Neural cell (in vitro differentiated cells): ENCODE results near the gene NHERF1. TPM values are rescaled to one million over a fixed set of nuclear protein-coding genes. Genes with fewer than 3 reads are reported as not detected.

Source experiments
- H2AFZ ChIP-seq: fragments of 200-600, 300-800 bp; sonication (generic), shearing (Covaris generic); 2 replicates; pipeline ENCODE4 v1.6.0; 2014; ENCODE audit warnings: low read depth, mild to moderate bottlenecking, antibody characterized with exemption, low read length, moderate library complexity
- H3F3A ChIP-seq: fragments of 200-600 bp; shearing (Covaris generic); 2 replicates; pipeline ENCODE4 v1.6.1; 2016; ENCODE audit warnings: mild to moderate bottlenecking, moderate library complexity, mixed read lengths, antibody characterized with exemption, low read length; ENCODE audit not compliant: insufficient read depth, poor library complexity, severe bottlenecking
- H3K27ac ChIP-seq: fragments of 200-600, 300-800 bp; sonication (generic), shearing (Covaris generic); 2 replicates; pipeline ENCODE4 v1.5.1; 2014; ENCODE audit warnings: mild to moderate bottlenecking, low read length, moderate library complexity
- H3K27me3 ChIP-seq: fragments of 300-800, 200-600 bp; sonication (generic), shearing (Covaris generic); 2 replicates; pipeline ENCODE4 v1.6.0; 2014; ENCODE audit warnings: mild to moderate bottlenecking, low read depth, low read length, moderate library complexity; ENCODE audit not compliant: insufficient read depth
- H3K36me3 ChIP-seq: fragments of 300-800, 200-600 bp; sonication (generic), shearing (Covaris generic); 2 replicates; pipeline ENCODE4 v1.5.1; 2014; ENCODE audit warnings: mild to moderate bottlenecking, antibody characterized with exemption, low read length, moderate library complexity; ENCODE audit not compliant: insufficient read depth
- H3K4me2 ChIP-seq: fragments of 300-800, 200-600 bp; sonication (generic), shearing (Covaris generic); 2 replicates; pipeline ENCODE4 v1.6.0; 2014; ENCODE audit warnings: mild to moderate bottlenecking, low read length
- H3K4me3 ChIP-seq: fragments of 300-800, 200-600 bp; sonication (generic), shearing (Covaris generic); 2 replicates; pipeline ENCODE4 v1.5.1; 2014; ENCODE audit warnings: mild to moderate bottlenecking, low read length, moderate library complexity
- H3K79me2 ChIP-seq: fragments of 200-600 bp; shearing (Covaris generic); replicated peaks from 2 replicates; pipeline ENCODE4 v1.6.0; 2014; ENCODE audit warnings: mild to moderate bottlenecking, low read length, moderate library complexity; ENCODE audit not compliant: insufficient read depth
- H3K9ac ChIP-seq: fragments of 300-800, 200-600 bp; sonication (generic), shearing (Covaris generic); 2 replicates; pipeline ENCODE4 v1.6.1; 2016; ENCODE audit warnings: mild to moderate bottlenecking, low read length, mixed read lengths
- H3K9me2 ChIP-seq: fragments of 200-600 bp; shearing (Covaris generic); 2 replicates; pipeline ENCODE4 v1.6.1; 2016; ENCODE audit warnings: mild to moderate bottlenecking, low read length, mixed read lengths; ENCODE audit not compliant: insufficient read depth
- H3K9me3 ChIP-seq: fragments of 200-600, 300-800 bp; sonication (generic), shearing (Covaris generic); 2 replicates; pipeline ENCODE4 v1.6.1; 2016; ENCODE audit warnings: mild to moderate bottlenecking, mixed run types, low read length, moderate library complexity, mixed read lengths
- H4K20me1 ChIP-seq: fragments of 200-600 bp; shearing (Covaris generic); 2 replicates; pipeline ENCODE4 v1.6.1; 2016; ENCODE audit warnings: mild to moderate bottlenecking, mixed run types; ENCODE audit not compliant: insufficient read depth
- CTCF ChIP-seq: fragments of 450-650 bp; IDR thresholded peaks from 2 replicates; pipeline ENCODE4 v1.5.1; 2014; ENCODE audit warnings: antibody characterized with exemption, mild to moderate bottlenecking, moderate library complexity; ENCODE audit not compliant: poor library complexity, severe bottlenecking
- EP300 ChIP-seq: fragments of 450-650 bp; conservative IDR thresholded peaks from 2 replicates; pipeline ENCODE4 v1.6.1; 2014; ENCODE audit warnings: antibody characterized with exemption, mild to moderate bottlenecking, moderate library complexity; ENCODE audit not compliant: poor library complexity, severe bottlenecking
- EZH2 ChIP-seq: fragments of 200-600, 300-800 bp; shearing (Covaris generic), sonication (generic); IDR thresholded peaks from 2 replicates; pipeline ENCODE4 v1.6.1; 2014; ENCODE audit warnings: antibody characterized with exemption, low read length, borderline replicate concordance, mild to moderate bottlenecking; ENCODE audit not compliant: insufficient read depth, poor library complexity, severe bottlenecking
- MXI1 ChIP-seq: fragments of 450-650 bp; conservative IDR thresholded peaks from 2 replicates; pipeline ENCODE4 v1.6.1; 2014; ENCODE audit warnings: antibody characterized with exemption, mild to moderate bottlenecking; ENCODE audit not compliant: poor library complexity, severe bottlenecking
- POLR2AphosphoS5 ChIP-seq: IDR thresholded peaks from 2 replicates; pipeline ENCODE4 v1.6.1; 2012
- RAD21 ChIP-seq: fragments of 450-650 bp; conservative IDR thresholded peaks from 2 replicates; pipeline ENCODE4 v1.6.1; 2014; ENCODE audit warnings: antibody characterized with exemption, mild to moderate bottlenecking, moderate library complexity
- SMC3 ChIP-seq: fragments of 450-650 bp; conservative IDR thresholded peaks from 2 replicates; pipeline ENCODE4 v1.6.1; 2014; ENCODE audit warnings: antibody characterized with exemption, mild to moderate bottlenecking, moderate library complexity; ENCODE audit not compliant: poor library complexity
- TAF1 ChIP-seq: IDR thresholded peaks from 2 replicates; pipeline ENCODE4 v1.6.1; 2012; ENCODE audit warnings: low read depth
- polyA plus RNA-seq: library from polyadenylated mRNA; depleted of rRNA; stranded (reverse); fragments of >200 nt; gene quantifications from 2 replicates; pipeline ENCODE4 v1.2.3, GENCODE V29; 2014
- TF ChIP-seq, protein P1 (sequence below): IDR thresholded peaks from 2 replicates; pipeline ENCODE4 v1.6.1; 2012; ENCODE audit warnings: borderline replicate concordance

The NHERF1 gene
- polyA plus RNA-seq, 1 donor from 2014 or later, result 0.51 TPM

- Histone ChIP-seq H3K9me2 (no peaks in the 10 kb centered on the region), H2AFZ (no peak overlapping the region), H3K9ac (no peak overlapping the region), H3K4me2 (no peak overlapping the region), H3K27me3 (peaks cover 13% of the 10 kb centered on the region), H3K27ac (no peak overlapping the region), H3K36me3 (no peaks in the 10 kb centered on the region), H3K9me3 (peaks cover 5% of the 10 kb centered on the region), H3K79me2 (no peaks in the 10 kb centered on the region), H4K20me1 (no peaks in the 10 kb centered on the region), H3F3A (no peaks in the 10 kb centered on the region), H3K4me3 (no peak overlapping the region)
- TF ChIP-seq EP300, result no peak
- TF ChIP-seq MXI1, result no peak
Measured at GRCh38 chr17:74729368-74729767, 19.1 kb upstream of the NHERF1 start.

DNA sequence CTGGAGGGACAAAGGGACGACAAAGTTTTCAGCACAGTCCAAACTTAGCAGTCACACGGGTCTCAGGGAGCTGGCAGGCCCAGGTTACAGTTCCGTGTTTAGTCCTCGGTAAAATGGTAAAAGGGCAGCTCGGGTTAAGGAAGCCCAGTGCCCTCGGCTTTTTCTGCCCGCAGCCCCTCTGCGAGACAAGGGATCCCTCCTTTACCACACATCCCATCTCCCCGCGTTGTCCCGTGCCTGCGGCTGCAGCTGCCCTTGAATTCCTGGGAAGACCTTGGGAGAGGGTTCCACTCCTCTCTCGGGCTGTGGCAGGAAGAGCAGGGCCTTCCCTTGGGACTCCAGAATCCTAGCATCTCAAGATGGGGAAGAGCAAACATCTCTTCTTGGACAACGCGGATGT lies 18.6 kb upstream of the NHERF1 start:
- Histone ChIP-seq H3K27me3 (peaks cover 18% of the 10 kb centered on the region), H3K9ac (no peak overlapping the region), H4K20me1 (no peaks in the 10 kb centered on the region), H2AFZ (no peak overlapping the region), H3K9me3 (peaks cover 5% of the 10 kb centered on the region), H3K4me3 (no peak overlapping the region), H3K79me2 (no peaks in the 10 kb centered on the region), H3K9me2 (no peaks in the 10 kb centered on the region), H3K4me2 (no peak overlapping the region), H3F3A (no peaks in the 10 kb centered on the region), H3K27ac (no peak overlapping the region), H3K36me3 (no peaks in the 10 kb centered on the region)
- TF ChIP-seq MXI1 (no peak), EP300 (no peak), POLR2AphosphoS5 (no peak), CTCF (no peak), SMC3 (no peak), RAD21 (no peak), TAF1 (no peak), EZH2 (no peak)
- TF ChIP-seq, protein P1, sequence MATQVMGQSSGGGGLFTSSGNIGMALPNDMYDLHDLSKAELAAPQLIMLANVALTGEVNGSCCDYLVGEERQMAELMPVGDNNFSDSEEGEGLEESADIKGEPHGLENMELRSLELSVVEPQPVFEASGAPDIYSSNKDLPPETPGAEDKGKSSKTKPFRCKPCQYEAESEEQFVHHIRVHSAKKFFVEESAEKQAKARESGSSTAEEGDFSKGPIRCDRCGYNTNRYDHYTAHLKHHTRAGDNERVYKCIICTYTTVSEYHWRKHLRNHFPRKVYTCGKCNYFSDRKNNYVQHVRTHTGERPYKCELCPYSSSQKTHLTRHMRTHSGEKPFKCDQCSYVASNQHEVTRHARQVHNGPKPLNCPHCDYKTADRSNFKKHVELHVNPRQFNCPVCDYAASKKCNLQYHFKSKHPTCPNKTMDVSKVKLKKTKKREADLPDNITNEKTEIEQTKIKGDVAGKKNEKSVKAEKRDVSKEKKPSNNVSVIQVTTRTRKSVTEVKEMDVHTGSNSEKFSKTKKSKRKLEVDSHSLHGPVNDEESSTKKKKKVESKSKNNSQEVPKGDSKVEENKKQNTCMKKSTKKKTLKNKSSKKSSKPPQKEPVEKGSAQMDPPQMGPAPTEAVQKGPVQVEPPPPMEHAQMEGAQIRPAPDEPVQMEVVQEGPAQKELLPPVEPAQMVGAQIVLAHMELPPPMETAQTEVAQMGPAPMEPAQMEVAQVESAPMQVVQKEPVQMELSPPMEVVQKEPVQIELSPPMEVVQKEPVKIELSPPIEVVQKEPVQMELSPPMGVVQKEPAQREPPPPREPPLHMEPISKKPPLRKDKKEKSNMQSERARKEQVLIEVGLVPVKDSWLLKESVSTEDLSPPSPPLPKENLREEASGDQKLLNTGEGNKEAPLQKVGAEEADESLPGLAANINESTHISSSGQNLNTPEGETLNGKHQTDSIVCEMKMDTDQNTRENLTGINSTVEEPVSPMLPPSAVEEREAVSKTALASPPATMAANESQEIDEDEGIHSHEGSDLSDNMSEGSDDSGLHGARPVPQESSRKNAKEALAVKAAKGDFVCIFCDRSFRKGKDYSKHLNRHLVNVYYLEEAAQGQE, result no peak
